ENCODE results near the gene GUCY1A1.

GUCY1A1 gene

GRCh38 chr4:155774033-155774432 is 107.4 kb downstream of the GUCY1A1 start:
- no peak for TF ChIP-seq POLR2A (IDR thresholded peaks at IDR 0.05; ENCODE audit: low read depth, low read length)
- FAIRE-seq: no peak
- no peak for DNase-seq (ENCODE audit: insufficient read length, low spot score)

- no peak for DNase-seq (ENCODE audit: insufficient read length, low spot score)
- TF ChIP-seq POLR2A (IDR thresholded peaks at IDR 0.05; ENCODE audit: low read depth, low read length): no peak
- FAIRE-seq: no peak
Measured at GRCh38 chr4:155777971-155778735, 111.5 kb downstream of the GUCY1A1 start.

- FAIRE-seq: no peak
- DNase-seq (ENCODE audit: insufficient read length, low spot score): no peak
- no peak for TF ChIP-seq POLR2A (IDR thresholded peaks at IDR 0.05; ENCODE audit: low read depth, low read length)
Measured at GRCh38 chr4:155780775-155781174, 114.1 kb downstream of the GUCY1A1 start.

- FAIRE-seq: no peak
- no peak for DNase-seq (ENCODE audit: insufficient read length, low spot score)
- TF ChIP-seq POLR2A (IDR thresholded peaks at IDR 0.05; ENCODE audit: low read depth, low read length): no peak
Measured at GRCh38 chr4:155781249-155781831, 114.7 kb downstream of the GUCY1A1 start.
